Measurements from ENCODE around the gene DCXR. TPM values are rescaled to one million over a fixed set of nuclear protein-coding genes. Genes with fewer than 3 reads are reported as not detected.

The DCXR gene
- total and polyA plus RNA-seq, 2 of the 4 experiments (the other 2 are of a cell fraction): 36.6 to 139 TPM

DNA sequence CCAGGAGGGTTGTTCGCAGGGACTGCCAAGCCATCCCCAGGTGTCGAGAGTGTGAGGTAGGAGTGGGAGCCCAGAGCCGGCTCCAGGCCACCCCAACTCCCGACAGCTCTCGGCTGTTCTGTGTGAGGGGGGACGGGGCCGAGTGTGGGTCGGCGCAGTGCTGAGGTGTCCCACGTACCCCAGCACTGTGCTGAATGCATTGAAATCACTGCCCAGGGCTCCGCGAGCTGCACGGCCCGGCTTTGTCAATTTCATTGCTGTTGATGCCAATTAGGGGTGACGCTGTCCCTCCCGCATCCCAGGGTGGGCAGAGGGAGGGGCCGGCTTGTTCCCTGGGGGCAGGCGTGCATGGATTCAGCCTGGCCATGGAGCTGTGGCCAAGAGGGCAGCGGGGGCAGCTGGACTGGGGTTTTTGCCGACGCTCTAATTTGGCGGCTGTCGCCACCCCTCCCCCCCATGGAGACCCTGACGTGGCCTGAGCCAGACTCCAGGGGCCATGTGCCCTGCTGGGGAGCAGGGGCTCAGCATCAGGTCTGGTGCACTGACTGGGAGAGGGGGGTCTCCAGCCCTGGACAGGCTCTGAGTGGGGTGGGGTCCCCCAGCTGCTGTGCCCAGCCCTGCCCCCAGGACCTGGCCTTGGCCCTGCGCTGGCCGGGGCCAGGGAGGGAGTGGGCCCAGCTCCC is 29.1 kb downstream of the DCXR start:
- Histone ChIP-seq H3K56ac (ENCODE audit: extremely low read depth, insufficient read depth, low read length) (no peak overlapping the region), H4K91ac (ENCODE audit: insufficient read depth, low read depth, low read length) (no peak overlapping the region), H3K79me1 (ENCODE audit: low read depth in 1 of 2, low read length in 2 of 2) (peaks cover 5 to 23% of the 10 kb centered on the region in 2 experiments; a peak in 3 of 4 replicates), H3K9me3 (ENCODE audit: control insufficient read depth, insufficient read depth, low read length) (no peaks in the 10 kb centered on the region), H3K9me1 (ENCODE audit: insufficient read depth, low read length) (peaks cover 11% of the 10 kb centered on the region), H3K27me3 (ENCODE audit: control insufficient read depth, insufficient read depth, low read length) (no peaks in the 10 kb centered on the region), H2BK15ac (ENCODE audit: low read depth, low read length) (no peak overlapping the region), H2BK5ac (ENCODE audit: low read depth, low read length, poor library complexity, severe bottlenecking) (no peak overlapping the region), H3K23ac (ENCODE audit: low read depth, low read length) (no peak overlapping the region), H2AK9ac (replicated peaks; ENCODE audit: low read depth, low read length, poor library complexity) (no peak overlapping the region), H3K27ac (ENCODE audit: insufficient read depth, low read length) (no peak overlapping the region), H4K5ac (ENCODE audit: low read depth, low read length) (no peak overlapping the region), H3K18ac (ENCODE audit: low read depth, low read length) (no peak overlapping the region), H3K4me1 (ENCODE audit: control insufficient read depth, insufficient read depth, low read length) (peaks cover 21% of the 10 kb centered on the region), H3K4ac (ENCODE audit: low read depth, low read length) (no peak overlapping the region), H3K9ac (ENCODE audit: low read depth, low read length) (no peak overlapping the region), H3K14ac (replicated peaks; ENCODE audit: low read depth, low read length) (no peak overlapping the region), H3K4me2 (ENCODE audit: low read depth, low read length) (no peak overlapping the region), H3K4me3 (ENCODE audit: insufficient read depth, low read depth, low read length) (no peak overlapping the region), H3K36me3 (ENCODE audit: control insufficient read depth, insufficient read depth, low read length) (peaks cover 3% of the 10 kb centered on the region; the same call in 1 of the 2 replicates), H2BK120ac (ENCODE audit: low read depth, low read length) (no peak overlapping the region), H4K8ac (ENCODE audit: low read depth in 2 of 2, low read length in 2 of 2) (no peak overlapping the region), H2AK5ac (ENCODE audit: low read depth, low read length) (no peak overlapping the region; the same call in 1 of the 2 replicates), H2AFZ (replicated peaks; ENCODE audit: low read length, poor library complexity) (no peak overlapping the region), H2BK20ac (ENCODE audit: low read depth, low read length) (no peak overlapping the region), H4K20me1 (ENCODE audit: insufficient read depth, low read length) (peaks cover under 1% of the 10 kb centered on the region; the same call in 1 of the 2 replicates)
- no peak for DNase-seq
- 94% methylated on average over 7 of the region's 26 CpGs; no CpG with 5 or more reads in 1 of the 2 experiments for WGBS, 2 experiments (ENCODE audit: extremely low coverage in 2 of 2, insufficient read length in 1 of 2)
- BruUV-seq (replicated peaks): no TSS peak
- no peak for ATAC-seq (ENCODE audit: low read depth)
- intact Hi-C loops (cut with micrococcal nuclease): no loop called here
- in situ Hi-C loops (cut with MboI; ENCODE audit: low sequenced_read_pairs): no loop called here
- no peak for TF ChIP-seq RCOR1 (IDR thresholded peaks at IDR 0.05; ENCODE audit: insufficient replicate concordance, low read length)
- no peak for TF ChIP-seq FOS (IDR thresholded peaks at IDR 0.05; ENCODE audit: low read depth, low read length)
- no peak for TF ChIP-seq CTCF (conservative IDR thresholded peaks at IDR 0.05; ENCODE audit: low read depth, low read length)
- TF ChIP-seq NFE2L2 (IDR thresholded peaks at IDR 0.05; ENCODE audit: low read depth, low read length): no peak
- no peak for TF ChIP-seq BHLHE40 (IDR thresholded peaks at IDR 0.05; ENCODE audit: low read depth, low read length)
- TF ChIP-seq, protein P1, sequence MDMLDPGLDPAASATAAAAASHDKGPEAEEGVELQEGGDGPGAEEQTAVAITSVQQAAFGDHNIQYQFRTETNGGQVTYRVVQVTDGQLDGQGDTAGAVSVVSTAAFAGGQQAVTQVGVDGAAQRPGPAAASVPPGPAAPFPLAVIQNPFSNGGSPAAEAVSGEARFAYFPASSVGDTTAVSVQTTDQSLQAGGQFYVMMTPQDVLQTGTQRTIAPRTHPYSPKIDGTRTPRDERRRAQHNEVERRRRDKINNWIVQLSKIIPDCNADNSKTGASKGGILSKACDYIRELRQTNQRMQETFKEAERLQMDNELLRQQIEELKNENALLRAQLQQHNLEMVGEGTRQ (IDR thresholded peaks at IDR 0.05; ENCODE audit: low read depth, low read length): no peak
- TF ChIP-seq POLR2A (IDR thresholded peaks at IDR 0.05; ENCODE audit: low read depth, low read length): no peak
- TF ChIP-seq ELK1 (IDR thresholded peaks at IDR 0.05; ENCODE audit: borderline replicate concordance, low read depth, low read length): no peak
- TF ChIP-seq MXI1 (IDR thresholded peaks at IDR 0.05; ENCODE audit: borderline replicate concordance, low read depth, low read length): no peak
- TF ChIP-seq SMC3 (IDR thresholded peaks at IDR 0.05; ENCODE audit: low read depth, low read length): no peak
- no peak for TF ChIP-seq CHD1 (IDR thresholded peaks at IDR 0.05; ENCODE audit: low read depth, low read length)
- TF ChIP-seq MAZ (IDR thresholded peaks at IDR 0.05; ENCODE audit: borderline replicate concordance, low read depth, low read length): no peak
- no peak for TF ChIP-seq MAFK (IDR thresholded peaks at IDR 0.05; ENCODE audit: low read depth, low read length)
- TF ChIP-seq RAD21 (IDR thresholded peaks at IDR 0.05; ENCODE audit: low read length): no peak
- no peak for TF ChIP-seq CEBPB (IDR thresholded peaks at IDR 0.05; ENCODE audit: low read depth, low read length)
- no peak for TF ChIP-seq RFX5 (IDR thresholded peaks at IDR 0.05; ENCODE audit: low read depth, low read length)
- dilution Hi-C loops (cut with HindIII; ENCODE audit: low sequenced_read_pairs, unreplicated experiment): no loop called here
- POLR2A ChIA-PET (ENCODE audit: unreplicated experiment): no interaction called here
- CTCF ChIA-PET: no interaction called here

Measured in IMR-90 (cell line).